Measurements from ENCODE around the gene CNDP2. TPM values are rescaled to one million over a fixed set of nuclear protein-coding genes. Genes with fewer than 3 reads are reported as not detected.

The CNDP2 gene
- total and polyA plus RNA-seq, 2 of the 13 experiments (the other 11 are each of a cell fraction or from before 2014, with no cell fraction given) = 64.7 to 80.8 TPM

GRCh38 chr18:74495581-74496507, at the start of gene CNDP2 (continued):
- TF ChIP-seq CCDC6 (CRISPR knock-in tag; IDR thresholded peaks at IDR 0.05) = peak; percentile 15; the same call in 1 of the 2 replicates
- TF ChIP-seq DRAP1 (CRISPR knock-in tag; IDR thresholded peaks at IDR 0.05) = peak; percentile 91
- no peak for TF ChIP-seq CREBL2 (CRISPR knock-in tag; IDR thresholded peaks at IDR 0.05; ENCODE audit: borderline replicate concordance)
- peak; percentile 83; the same call in 1 of the 2 replicates for TF ChIP-seq JUN (CRISPR knock-in tag; IDR thresholded peaks at IDR 0.05)
- TF ChIP-seq ZNF773 (CRISPR knock-in tag; IDR thresholded peaks at IDR 0.05; ENCODE audit: borderline replicate concordance) = 0 out of 2 replicates have a peak, but pooled peaks have one; percentile 20
- TF ChIP-seq ZNF331 (CRISPR knock-in tag; IDR thresholded peaks at IDR 0.05) = peak; percentile 13; the same call in 1 of the 2 replicates
- peak; percentile 90 for TF ChIP-seq NR2C2 (CRISPR knock-in tag; IDR thresholded peaks at IDR 0.05; ENCODE audit: borderline replicate concordance)
- TF ChIP-seq THYN1 (CRISPR knock-in tag; IDR thresholded peaks at IDR 0.05; ENCODE audit: borderline replicate concordance, low read depth) = no peak
- peak; percentile 96 for TF ChIP-seq DMAP1 (CRISPR knock-in tag; IDR thresholded peaks at IDR 0.05)
- TF ChIP-seq, protein P1, sequence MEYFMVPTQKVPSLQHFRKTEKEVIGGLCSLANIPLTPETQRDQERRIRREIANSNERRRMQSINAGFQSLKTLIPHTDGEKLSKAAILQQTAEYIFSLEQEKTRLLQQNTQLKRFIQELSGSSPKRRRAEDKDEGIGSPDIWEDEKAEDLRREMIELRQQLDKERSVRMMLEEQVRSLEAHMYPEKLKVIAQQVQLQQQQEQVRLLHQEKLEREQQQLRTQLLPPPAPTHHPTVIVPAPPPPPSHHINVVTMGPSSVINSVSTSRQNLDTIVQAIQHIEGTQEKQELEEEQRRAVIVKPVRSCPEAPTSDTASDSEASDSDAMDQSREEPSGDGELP (IDR thresholded peaks at IDR 0.05; ENCODE audit: borderline replicate concordance, low read depth) = peak; percentile 70; the same call in 1 of the 2 replicates
- no peak for TF ChIP-seq ARID2 (CRISPR knock-in tag; IDR thresholded peaks at IDR 0.05; ENCODE audit: borderline replicate concordance)
- peak; percentile 82; the same call in 1 of the 2 replicates for TF ChIP-seq ZNF543 (CRISPR knock-in tag; IDR thresholded peaks at IDR 0.05)
- no peak; the same call in 1 of the 2 replicates for TF ChIP-seq GFI1 (CRISPR knock-in tag; IDR thresholded peaks at IDR 0.05; ENCODE audit: borderline replicate concordance)
- TF ChIP-seq REPIN1 (CRISPR knock-in tag; IDR thresholded peaks at IDR 0.05; ENCODE audit: borderline replicate concordance, low read depth) = peak; percentile 18
- no peak for TF ChIP-seq HMGXB3 (CRISPR knock-in tag; IDR thresholded peaks at IDR 0.05; ENCODE audit: borderline replicate concordance)
- TF ChIP-seq SAFB2 (CRISPR knock-in tag; IDR thresholded peaks at IDR 0.05; ENCODE audit: borderline replicate concordance, low read depth) = no peak; the same call in 1 of the 2 replicates
- TF ChIP-seq ATAD3A (CRISPR knock-in tag; IDR thresholded peaks at IDR 0.05) = no peak
- TF ChIP-seq, protein P2, sequence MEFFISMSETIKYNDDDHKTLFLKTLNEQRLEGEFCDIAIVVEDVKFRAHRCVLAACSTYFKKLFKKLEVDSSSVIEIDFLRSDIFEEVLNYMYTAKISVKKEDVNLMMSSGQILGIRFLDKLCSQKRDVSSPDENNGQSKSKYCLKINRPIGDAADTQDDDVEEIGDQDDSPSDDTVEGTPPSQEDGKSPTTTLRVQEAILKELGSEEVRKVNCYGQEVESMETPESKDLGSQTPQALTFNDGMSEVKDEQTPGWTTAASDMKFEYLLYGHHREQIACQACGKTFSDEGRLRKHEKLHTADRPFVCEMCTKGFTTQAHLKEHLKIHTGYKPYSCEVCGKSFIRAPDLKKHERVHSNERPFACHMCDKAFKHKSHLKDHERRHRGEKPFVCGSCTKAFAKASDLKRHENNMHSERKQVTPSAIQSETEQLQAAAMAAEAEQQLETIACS (CRISPR knock-in tag; IDR thresholded peaks at IDR 0.05) = peak; percentile 48
- TF ChIP-seq TAF1 (CRISPR knock-in tag; IDR thresholded peaks at IDR 0.05) = peak; percentile 64

Data from HepG2 (cell line).